Stimulated activated CD8-positive, alpha-beta memory T cell treated with anti-CD3 and anti-CD28 coated beads, Interleukin-7, amount 100 ng/mL, for 48 hours (primary cell): ENCODE measurements around the gene SELENOK.
"Not testable (repeated sequence)": the region's sequence is repeated elsewhere in the genome, so short reads cannot be mapped to it uniquely, and the experiment has no call there.

ENCODE experiments used
- DNase-seq, 2 donors: peaks; one replicate each; pipeline ENCODE4 v3.0.0-alpha.2; 2020; ENCODE audit warnings: low read depth in 1 of 2; ENCODE audit errors: extremely low read depth in 1 of 2

Gene SELENOK

GRCh38 chr3:53891497-53892285 is at the start of gene SELENOK:
TSS of gene SELENOK (minus strand) at chr3:53891859.
- DNase-seq: peak; percentile 95

GRCh38 chr3:53941184-53941583 is 49.5 kb upstream of the SELENOK start:
- no peak for DNase-seq

- no peak for DNase-seq
Measured at GRCh38 chr3:53940623-53941022, 49.0 kb upstream of the SELENOK start.

GRCh38 chr3:53939813-53940212 is 48.2 kb upstream of the SELENOK start:
- no peak for DNase-seq

GRCh38 chr3:53939086-53939582 is 47.5 kb upstream of the SELENOK start:
- no peak for DNase-seq

- DNase-seq: no peak
Measured at GRCh38 chr3:53938645-53939044, 47.0 kb upstream of the SELENOK start.

GRCh38 chr3:53936347-53936746 is 44.7 kb upstream of the SELENOK start:
- DNase-seq: no peak

GRCh38 chr3:53935283-53935901 is 43.7 kb upstream of the SELENOK start:
- no peak for DNase-seq

- DNase-seq: not testable (repeated sequence)
Measured at GRCh38 chr3:53927208-53927872, 35.7 kb upstream of the SELENOK start.

- no peak for DNase-seq
Measured at GRCh38 chr3:53921296-53921695, 29.6 kb upstream of the SELENOK start.

GRCh38 chr3:53919741-53920140 is 28.1 kb upstream of the SELENOK start:
- no peak for DNase-seq

- DNase-seq: no peak
Measured at GRCh38 chr3:53913401-53913800, 21.7 kb upstream of the SELENOK start.

- DNase-seq: no peak
Measured at GRCh38 chr3:53902711-53903110, 11.1 kb upstream of the SELENOK start.

GRCh38 chr3:53902067-53902466 is 10.4 kb upstream of the SELENOK start:
- no peak for DNase-seq

GRCh38 chr3:53900666-53901331 is 9.1 kb upstream of the SELENOK start:
- no peak for DNase-seq

GRCh38 chr3:53899750-53900149 is 8.1 kb upstream of the SELENOK start:
- DNase-seq: no peak

GRCh38 chr3:53892286-53892637 is 603 bp upstream of the SELENOK start:
- DNase-seq: no peak

GRCh38 chr3:53890726-53891475 is 758 bp downstream of the SELENOK start:
- peak in 1 of 2 donors; percentile 20 for DNase-seq

- DNase-seq: no peak
Measured at GRCh38 chr3:53888232-53888631, 3.4 kb downstream of the SELENOK start.

- no peak for DNase-seq
Measured at GRCh38 chr3:53887446-53887845, 4.2 kb downstream of the SELENOK start.

- DNase-seq: no peak
Measured at GRCh38 chr3:53885239-53885638, 6.4 kb downstream of the SELENOK start.
